GM19438 (cell line): ENCODE measurements around the gene CCDC183.
"Not testable (repeated sequence)": the region's sequence is repeated elsewhere in the genome, so short reads cannot be mapped to it uniquely, and the experiment has no call there.

ENCODE experiments used
- ATAC-seq: cut with Tn5 transposase; IDR thresholded peaks from one replicate; pipeline ENCODE4 v1.9.1; 2021; ENCODE audit warnings: low read depth; ENCODE audit not compliant: unreplicated experiment

The CCDC183 gene

DNA sequence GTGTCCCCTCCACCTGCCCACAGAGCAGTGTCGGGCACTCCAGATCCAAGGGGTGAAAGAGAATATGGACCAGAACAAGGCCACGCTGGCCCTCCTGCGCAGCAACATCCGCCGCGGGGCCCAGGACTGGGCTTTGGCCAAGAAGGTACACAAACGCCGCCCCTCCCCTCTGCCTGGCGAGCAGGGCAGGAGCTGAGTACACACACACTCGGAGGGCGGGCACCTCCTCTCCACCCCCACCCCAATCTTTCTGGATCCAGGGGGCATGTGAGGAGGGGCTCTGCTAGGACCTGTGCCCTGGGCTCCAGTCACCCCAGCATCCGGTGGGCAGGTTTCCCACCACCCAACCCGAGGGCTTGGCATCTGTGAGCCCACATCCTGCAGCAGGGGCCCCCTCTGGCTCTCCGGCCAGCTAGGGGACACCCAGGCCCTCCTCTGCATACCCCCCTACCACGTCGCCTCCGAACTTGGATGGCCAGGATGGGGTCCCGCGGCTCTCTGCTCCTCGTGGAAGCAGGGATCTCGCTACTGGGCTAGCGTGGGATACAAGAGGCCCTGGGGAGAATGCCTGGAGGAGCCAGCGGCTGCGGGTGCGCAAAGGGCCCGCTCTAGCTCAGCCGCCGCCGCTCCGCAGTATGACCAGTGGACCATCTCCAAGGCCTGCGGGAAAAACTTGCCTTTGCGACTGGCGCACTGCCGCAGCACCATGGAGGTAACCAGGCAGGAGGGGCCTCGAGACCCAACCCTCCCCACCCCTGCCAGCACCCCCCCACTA, 3.1 kb downstream of the CCDC183 start:
- ATAC-seq = no peak

DNA sequence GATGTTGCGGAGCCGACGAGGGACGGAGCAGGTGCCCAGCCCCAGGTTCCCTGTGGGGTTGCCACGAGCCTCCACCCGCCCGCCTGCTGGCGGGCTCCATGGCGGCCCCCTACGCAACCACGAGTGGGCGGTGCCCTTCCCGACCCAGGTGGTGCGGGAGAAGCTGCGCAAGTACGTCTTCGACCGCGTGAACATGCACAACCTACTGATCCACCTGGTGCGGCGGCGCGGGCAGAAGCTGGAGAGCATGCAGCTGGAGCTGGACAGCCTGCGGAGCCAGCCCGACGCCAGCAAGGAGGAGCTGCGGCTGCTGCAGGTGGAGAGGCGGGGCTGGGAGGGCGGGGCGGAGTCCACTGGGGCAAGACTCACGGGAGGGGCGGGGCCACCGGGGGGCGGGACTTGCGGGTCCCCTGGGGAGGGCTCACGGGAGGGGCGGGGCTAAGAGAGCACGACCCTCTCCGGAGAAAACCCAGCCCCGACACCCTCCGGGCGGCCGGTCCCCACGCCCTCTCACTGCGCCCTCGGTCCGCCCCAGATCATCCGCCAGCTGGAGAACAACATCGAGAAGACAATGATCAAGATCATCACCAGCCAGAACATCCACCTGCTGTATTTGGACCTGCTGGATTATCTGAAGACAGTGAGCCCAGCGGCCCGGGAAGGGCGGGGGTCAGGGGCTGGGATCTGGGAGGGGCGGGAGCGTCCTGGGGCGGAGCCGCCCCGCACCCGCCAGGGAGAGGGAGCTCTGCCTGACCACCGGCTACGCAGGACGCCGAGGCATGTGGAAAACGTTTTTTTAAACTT, 3.9 kb downstream of the CCDC183 start:
- no peak for ATAC-seq

DNA sequence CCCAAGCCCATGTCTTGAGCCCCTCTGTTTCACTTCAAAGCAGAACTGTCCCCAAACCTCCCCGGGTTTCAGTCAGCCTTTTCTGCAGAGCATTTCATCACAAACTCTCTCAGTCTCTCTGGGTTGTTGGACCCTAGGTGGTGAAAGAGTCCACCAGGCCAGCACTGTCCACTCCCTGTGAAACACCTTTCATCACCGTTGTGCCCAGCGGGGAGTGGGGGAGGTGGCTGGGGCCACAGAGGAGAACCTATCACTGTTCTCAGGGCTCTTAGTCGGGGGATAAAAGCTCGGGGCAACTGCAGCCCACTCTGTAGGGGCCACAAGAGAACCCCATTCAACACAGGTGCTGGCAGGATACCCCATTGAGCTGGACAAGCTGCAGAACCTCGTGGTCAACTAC, 6.2 kb downstream of the CCDC183 start:
- ATAC-seq = no peak

DNA sequence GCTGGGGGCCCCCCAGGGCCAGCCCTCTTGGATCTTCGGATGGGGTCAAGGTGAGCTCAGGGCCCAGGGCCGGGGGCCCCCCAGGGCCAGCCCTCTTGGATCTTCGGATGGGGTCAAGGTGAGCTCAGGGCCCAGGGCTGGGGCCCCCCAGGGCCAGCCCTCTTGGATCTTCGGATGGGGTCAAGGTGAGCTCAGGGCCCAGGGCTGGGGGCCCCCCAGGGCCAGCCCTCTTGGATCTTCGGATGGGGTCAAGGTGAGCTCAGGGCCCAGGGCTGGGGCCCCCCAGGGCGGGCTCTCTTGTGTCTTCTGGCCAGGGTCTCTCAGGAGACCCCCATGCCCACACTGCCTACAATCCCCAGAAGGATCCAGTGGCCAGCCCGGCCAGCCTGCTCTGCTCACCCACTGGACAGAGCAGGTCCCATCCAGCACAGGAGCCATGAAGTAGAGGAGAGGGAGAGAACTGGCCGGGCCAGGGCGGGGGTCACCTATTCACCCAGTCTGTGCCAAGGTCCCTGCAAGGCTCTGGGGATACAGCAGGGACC, 6.9 kb downstream of the CCDC183 start:
- not testable (repeated sequence) for ATAC-seq

DNA sequence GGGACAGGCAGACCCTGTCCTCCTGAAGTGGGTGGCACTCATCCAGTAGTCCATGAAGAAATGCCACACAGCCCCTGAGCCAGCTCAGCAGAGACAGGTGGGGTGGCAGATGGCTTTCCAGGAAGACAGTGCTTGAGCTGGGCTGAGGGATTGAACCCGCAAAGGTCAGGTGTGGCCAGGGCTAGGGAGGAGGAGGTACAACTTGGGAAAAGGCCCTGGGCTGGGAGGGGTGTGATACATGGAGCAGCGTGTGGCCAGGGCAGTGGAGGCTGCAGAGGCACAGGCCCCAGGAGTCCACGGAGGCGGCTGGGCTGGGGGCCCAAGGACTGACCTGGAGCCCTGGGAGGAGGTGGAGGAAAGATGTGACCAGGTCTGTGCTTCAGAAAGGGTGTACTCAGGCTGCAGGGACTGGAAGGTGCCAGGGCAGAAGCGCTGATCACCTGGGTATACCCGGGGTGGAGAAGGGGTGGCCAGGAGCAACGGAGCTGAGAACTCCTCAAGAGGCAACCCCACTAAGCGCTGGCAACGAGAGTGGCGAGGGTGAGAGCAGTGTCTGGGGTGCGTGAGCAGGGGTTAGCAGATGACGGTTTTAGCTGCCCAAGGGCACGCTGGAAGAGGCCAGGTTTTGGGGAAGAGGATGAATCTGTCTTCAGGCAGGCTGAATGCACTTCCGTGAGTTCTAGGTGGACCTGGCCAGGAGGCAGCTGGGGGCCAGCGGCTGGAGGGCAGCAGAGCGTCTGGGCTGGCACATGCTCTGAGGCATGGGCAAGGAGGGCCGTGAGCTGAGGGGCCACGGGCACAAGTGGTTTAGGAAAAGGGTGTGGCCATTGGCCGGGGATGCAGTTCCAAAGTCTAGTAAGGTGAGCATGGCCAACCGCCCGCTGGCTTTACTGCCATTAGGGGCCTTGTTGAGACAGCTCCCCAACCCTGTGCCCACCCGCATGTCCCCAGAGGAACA, 7.7 kb downstream of the CCDC183 start:
- no peak for ATAC-seq

DNA sequence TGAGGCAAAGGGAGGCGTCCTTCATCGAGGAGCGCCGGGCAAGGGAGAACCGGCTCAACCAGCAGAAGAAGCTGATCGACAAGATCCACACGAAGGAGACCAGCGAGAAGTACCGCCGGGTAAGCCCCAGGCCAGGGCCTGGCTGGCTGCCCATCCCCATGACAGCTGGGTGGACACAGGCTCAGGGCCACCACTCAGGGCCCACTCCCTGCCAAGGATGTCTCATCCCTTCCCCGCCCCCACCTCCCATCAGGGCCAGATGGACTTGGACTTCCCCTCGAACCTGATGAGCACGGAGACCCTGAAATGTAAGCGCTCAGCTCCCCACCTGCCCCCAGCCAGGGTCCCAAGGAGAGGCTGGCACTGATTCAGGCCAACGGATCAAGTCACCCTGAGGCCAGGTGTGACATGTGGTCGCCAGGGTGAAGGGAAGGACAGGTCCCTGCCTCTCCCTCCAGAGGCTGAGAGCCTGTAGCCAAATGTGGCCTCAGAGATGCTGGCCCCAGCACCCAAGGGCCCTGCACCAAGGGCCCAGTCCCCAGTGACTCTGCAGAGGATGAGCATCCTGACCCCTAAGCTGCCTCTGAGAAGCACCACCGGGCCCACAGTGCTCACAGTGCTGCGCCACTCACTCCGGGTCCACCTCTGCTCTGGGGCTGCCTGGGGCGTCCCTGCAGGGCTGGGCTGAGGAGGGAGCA, 8.5 kb downstream of the CCDC183 start:
- ATAC-seq = no peak

DNA sequence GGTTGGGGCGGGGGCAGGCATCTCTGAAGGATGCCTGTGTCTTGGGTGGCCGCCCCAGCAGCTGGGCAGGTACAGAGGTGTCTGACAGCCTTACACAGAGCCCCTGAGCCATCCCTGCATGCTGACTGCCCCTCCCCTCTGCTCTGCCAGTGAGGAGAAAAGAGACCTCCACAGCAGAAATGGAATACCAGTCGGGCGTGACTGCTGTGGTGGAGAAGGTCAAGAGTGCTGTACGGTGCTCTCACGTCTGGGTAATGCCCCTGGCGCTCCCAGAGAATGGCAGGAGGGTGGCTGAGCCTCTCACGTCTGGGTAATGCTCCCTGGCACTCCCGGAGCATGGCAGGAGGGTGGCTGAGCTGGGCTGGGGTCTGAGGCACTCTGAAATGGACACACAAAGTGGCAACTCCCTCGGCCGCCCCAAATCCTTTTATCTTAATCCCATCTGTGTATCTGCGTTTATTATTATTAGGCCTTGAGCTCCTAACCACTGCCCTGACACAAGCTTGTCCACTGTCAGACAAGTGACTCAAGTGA, 9.1 kb downstream of the CCDC183 start:
- no peak for ATAC-seq

DNA sequence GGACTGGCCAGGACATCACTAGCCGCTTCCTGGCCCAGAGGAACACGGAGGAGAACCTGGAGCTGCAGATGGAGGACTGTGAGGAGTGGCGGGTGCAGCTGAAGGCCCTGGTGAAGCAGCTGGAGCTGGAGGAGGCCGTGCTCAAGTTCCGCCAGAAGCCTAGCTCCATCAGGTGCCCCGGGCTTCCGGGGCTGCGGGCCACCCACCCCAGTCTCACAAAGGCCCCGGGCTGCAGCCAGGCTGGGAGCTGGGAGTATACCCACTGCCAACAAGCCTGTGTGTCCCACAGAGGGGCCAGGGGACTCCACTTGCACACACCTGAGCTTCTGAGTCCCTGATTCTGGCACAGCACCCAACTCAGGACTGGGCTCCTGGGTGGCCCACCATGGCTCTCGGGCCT, 9.9 kb downstream of the CCDC183 start:
- no peak for ATAC-seq

DNA sequence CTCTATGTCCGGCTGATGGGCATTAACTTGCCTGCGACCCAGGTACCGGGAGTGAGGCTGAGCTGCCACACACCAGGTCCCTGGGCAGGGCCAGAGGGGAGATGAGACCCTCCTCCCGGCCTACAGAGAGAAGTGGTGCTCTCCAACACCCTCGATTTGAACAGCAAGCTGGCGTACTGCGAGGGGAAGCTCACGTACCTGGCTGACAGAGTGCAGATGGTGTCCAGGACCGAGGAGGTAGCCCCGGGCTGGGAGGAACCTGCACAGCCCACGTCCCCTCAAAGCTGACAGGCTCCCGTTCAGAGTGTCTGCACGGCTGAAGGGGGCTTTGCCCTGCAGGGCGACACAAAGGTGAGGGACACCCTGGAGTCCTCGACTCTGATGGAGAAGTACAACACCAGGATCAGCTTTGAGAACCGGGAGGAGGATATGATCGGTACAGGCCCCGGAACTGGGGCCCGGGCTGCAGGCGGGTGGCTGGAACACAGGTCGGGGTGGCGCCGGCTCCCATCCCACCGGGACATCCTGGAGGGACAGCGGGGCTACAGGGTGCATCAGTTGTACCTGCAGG, 10.6 kb downstream of the CCDC183 start:
- no peak for ATAC-seq

DNA sequence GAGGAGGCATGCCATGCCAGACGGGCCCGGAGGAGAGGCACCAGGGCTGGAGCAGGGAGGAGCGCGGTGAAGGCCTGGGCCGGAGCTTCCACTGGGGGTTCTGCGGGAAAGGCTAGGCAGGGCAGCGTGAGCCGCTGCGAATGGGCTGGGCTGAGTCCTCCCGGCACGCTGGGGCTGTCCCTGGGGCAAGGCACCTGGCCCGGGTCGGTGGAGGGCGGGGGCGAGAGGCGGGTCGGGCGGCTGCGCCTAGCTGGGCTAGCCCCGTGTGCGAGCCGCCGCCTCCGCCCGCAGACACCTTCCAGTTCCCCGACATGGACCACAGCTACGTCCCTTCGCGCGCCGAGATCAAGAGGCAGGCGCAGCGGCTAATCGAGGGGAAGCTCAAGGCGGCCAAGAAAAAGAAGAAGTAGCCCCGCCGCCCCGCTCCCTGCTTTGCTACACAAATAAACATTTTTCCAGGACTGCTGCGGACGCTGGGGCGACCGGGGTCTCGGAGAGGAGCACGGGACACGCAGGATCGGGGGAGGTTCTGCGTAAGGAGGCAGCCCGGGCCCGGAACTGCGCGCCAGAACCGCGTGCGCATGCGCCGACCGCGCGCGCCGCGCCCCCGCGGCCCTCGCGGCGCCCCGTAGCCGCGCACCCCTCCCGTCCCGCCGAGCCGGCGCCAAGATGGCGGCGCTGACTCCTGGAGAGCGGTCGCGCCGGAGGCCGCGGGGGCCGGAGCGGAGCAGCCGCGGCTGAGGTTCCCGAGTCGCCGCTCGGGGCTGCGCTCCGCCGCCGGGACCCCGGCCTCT, 11.3 kb downstream of the CCDC183 start, which contains the start of gene RABL6:
Gene RABL6 (plus strand): TSS at position 668 of the 794 bp plus-strand sequence. CDS start 249 bp downstream, outside the sequence.
- peak; percentile 74 for ATAC-seq

DNA sequence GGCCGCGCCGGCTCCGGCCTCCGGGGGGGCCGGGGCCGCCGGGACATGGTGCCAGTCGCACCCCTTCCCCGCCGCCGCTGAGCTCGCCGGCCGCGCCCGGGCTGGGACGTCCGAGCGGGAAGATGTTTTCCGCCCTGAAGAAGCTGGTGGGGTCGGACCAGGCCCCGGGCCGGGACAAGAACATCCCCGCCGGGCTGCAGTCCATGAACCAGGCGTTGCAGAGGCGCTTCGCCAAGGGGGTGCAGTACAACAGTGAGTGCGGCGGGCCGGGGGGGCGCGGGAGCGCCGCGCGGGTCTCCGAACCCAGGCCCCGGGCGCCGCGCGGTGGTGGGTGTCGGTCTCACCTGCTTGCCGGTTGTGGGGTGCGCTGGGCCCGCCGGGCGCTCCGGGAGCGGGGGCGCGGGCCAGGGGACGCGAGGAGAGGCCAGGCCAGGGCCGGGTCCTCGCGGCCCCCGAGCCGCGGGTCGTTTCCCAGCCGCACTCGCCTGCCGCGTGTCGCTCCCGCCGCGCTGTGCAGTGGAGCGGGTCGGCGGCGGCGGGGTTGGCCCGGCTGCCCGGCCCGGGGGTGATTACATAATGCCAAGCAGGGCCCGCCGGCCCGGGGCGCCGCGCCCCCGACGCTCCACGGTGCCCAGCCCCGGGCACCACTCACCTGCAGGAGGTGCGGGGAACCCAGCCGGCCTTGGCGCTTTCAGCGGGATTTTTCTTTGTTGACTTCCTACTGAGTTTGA, 12.1 kb downstream of the CCDC183 start:
- peak; percentile 30 for ATAC-seq

DNA sequence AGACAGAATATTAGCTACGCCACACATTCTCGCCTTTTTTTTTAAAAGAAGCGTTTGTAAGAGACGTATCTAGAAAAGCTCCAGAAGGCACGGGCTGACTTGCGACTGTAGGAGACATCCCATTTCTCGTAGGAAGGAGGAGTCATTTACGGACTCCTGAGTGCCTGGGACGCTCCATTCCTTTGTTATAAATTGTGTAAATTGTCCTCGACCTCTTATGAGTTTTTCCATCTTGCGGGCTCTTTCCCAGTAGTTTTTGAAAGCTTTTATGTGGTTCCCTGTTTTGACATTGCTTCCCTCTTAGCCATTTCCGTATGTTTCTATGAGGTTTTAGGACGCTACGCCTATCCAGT, 12.6 kb downstream of the CCDC183 start:
- ATAC-seq = no peak

DNA sequence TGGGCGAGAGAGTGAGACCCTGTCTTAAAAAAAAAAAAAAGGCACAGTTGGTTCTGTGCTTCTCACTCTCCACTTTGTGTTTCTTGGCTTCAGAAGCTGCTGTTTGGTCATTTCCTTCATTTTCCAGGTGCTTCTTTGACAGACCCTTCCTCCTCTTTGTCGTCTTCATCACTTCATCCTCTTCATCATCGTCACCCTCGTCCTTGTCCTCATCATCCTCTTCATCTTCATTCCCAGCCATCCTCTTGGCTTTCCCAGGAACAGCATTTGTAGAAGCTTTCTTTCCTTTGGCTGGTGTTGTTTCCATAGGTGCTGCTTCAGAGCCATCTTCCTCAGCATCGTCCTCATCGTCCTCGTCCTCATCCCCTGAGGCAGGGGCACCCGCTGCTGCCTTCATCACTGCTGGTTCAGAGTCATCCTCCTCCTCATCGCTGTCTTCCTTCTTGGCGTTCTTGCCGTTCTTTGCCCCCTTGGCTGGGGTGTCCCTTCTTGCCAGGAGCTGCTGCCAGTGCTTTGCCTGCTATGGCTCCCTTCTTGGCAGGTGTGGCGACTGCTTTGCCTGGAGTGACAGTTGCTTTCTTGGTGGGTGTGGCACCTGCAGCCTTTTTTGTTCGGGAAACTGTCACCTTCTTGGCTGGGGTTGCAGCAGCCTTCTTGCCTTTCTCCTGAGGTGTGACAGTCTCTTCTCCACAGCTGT, 18.7 kb downstream of the CCDC183 start:
- no peak for ATAC-seq

DNA sequence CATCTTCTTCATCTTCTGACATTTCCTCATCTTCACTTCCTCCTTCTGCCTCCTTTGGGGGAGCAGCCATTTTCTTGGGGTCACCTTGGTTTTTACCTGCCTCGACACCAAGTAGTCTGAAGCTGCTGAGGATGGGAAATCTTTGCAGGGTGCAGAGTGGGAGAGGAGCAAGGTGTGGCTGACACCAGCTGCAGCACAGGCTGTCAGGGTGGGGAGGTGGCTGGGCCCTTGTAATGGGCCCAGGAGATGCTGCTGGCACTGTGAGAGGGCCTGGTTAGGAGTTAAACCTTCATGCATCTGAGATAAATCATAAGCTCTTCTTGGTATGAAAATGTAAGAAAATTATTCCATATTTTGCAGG, 19.3 kb downstream of the CCDC183 start:
- ATAC-seq = no peak

DNA sequence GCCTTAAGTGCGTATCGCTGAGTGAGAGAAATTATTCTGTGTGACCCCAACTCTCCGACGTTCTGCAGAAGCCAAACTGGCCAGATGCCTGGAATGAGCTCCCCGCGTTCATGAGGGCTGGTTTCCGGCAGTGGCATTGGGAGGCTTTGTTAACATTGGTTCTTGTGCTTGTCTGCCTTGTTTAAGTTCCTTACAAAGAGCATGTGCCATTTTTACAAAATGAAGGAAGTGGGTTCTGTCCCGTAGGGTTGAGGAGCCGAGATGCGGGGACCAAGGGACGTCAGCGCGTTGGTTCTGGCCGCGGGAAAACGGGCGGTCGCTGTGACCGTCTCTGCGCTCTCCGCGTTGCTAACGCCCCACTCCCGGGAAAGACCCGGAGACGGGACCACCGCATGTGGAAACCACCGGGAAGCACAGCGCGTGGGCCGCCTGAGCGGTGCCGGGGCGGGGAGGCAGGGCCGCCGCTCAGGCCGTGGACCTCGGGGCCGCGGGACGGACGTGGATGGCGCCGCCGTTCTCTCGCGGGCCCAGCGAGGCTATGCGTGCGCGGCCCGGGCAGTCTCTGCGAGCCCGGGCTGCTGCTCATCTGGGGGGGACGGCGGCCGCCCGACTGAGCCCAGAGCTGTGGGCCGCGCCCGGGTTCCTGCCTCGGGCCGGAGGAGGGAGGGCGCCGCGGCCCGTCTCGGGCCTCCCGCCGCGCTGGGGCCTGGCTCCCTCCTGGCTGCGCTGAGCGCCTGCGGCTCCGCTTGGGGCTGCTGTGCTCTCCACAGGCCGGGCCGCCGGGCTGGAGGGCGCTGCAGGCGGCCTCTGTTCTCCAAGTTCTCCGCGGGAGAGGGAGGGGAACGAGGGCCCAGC, 25.1 kb downstream of the CCDC183 start:
- no peak for ATAC-seq

DNA sequence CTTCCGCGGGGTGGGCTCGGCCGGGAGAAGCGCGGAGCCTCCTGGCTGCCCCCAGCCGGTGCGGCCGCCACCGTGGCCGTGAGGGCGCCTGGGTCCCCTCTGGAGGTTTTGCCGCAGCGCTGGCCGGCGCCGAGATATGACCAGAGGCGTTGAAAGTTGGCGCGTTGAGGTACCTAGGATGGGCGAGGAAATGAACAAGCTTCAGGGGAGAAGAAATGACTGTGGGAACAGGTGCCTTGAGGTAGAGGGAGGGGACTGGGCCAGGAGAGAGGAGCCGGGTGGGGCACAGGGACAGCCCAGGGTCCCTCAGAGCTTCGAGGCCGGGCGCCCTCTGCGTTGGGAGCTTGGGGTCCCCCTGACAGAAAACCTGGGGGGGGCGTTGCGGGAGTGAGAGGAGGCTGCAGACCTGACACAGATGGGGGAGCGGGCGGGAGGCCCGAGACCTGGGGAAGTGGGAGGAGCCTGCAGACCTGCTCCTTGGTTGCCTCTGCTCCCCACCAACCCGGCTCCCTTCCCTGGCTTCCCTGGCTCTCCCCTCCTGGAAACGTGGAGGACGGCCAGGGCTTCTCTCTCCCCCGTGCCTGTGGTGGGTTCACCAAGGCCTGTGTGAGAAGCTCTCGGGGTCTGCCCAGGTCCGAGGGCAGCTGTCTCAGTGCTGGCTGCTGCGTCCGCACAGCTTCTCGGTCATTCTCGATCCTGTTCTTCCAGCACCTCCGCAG, 25.8 kb downstream of the CCDC183 start:
- no peak for ATAC-seq
